GM12801 (cell line): Measurements from ENCODE around the gene DUS2.
"Not testable (repeated sequence)": the region's sequence is repeated elsewhere in the genome, so short reads cannot be mapped to it uniquely, and the experiment has no call there.

Experiments
- TF ChIP-seq, protein P1 (sequence below): IDR thresholded peaks from one replicate; pipeline ENCODE4 v1.5.1; 2011; ENCODE audit warnings: control low read depth; ENCODE audit not compliant: insufficient read length; ENCODE audit errors: extremely low read depth

The DUS2 gene

DNA sequence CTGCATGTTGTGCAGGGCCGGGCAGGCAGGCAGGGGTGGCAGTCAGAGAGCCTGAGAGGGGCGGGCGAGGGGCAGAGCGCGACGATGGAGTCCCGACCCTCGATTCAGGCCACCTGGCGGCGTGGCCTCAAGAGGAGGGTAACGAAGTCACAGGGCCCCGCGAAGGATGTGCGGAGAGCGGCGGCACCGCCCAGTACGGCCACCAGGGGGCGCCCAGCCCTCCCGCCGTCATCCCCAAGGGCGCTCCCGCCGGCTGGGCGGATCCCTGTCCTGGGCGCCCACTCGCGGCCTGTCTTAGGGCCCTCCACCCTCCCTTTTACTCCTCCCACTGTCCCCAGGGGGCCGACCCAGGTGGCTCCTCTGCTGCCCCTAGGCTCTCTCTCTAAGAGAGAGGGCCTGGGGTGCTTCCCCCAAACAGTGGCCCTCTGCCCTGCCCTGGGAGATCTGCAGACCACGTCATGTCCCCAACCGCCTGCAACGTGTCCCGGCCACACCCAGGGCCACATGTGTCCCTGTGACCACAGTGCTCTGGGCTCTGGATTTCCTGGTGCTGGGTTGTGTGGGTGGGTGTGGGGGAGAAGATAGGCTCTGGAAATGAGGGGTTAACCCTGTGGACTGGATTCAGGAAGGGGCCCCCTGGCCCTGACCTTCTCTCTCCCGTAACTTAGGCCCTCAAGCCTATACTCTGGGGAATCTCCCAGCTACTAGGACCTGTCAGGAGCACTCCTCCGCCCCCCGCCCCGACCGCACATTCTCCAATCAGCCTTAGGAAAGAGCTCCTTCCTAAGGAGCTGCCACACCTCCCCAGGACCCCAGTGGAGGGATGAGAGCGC is 29.7 kb upstream of the DUS2 start:
- TF ChIP-seq, protein P1, sequence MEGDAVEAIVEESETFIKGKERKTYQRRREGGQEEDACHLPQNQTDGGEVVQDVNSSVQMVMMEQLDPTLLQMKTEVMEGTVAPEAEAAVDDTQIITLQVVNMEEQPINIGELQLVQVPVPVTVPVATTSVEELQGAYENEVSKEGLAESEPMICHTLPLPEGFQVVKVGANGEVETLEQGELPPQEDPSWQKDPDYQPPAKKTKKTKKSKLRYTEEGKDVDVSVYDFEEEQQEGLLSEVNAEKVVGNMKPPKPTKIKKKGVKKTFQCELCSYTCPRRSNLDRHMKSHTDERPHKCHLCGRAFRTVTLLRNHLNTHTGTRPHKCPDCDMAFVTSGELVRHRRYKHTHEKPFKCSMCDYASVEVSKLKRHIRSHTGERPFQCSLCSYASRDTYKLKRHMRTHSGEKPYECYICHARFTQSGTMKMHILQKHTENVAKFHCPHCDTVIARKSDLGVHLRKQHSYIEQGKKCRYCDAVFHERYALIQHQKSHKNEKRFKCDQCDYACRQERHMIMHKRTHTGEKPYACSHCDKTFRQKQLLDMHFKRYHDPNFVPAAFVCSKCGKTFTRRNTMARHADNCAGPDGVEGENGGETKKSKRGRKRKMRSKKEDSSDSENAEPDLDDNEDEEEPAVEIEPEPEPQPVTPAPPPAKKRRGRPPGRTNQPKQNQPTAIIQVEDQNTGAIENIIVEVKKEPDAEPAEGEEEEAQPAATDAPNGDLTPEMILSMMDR, result no peak

- TF ChIP-seq, protein P1, result no peak
These were observed 27.7 kb upstream of the DUS2 start for GRCh38 chr16:67995423-67995822.

- TF ChIP-seq, protein P1, result no peak
These were observed 26.4 kb upstream of the DUS2 start for GRCh38 chr16:67996666-67997065.

DNA sequence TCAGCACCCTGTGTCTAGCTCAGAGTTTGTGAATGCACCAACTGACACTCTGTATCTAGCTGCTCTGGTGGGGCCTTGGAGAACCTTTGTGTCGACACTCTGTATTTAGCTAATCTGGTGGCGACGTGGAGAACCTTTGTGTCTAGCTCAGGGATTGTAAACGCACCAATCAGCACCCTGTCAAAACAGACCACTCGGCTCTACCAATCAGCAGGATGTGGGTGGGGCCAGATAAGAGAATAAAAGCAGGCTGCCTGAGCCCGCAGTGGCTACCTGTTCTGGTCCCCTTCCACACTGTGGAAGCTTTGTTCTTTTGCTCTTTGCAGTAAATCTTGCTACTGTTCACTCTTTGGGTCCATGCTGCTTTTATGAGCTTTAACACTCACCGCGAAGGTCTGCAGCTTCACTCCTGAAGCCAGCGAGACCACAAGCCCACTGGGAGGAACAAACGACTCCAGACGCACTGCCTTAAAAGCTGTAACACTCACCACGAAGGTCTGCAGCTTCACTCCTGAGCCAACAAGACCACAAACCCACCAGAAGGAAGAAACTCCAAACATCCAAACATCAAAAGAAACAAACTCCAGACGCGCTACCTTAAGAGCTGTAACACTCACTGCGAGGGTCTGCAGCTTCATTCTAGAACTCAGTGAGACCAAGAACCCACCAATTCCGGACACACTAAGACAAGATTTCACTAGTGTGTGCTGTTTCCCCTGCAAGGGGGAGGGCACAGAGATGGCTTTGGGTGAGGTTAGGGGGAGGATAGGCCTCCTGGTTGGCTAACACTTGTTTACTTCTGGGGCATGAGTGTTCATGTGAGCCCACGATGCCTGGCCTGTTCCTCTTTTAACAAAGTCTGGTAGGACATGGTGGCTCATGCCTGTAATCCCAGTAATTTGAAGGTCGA is 24.1 kb upstream of the DUS2 start, which contains the start of gene DPEP2:
TSS of gene DPEP2 (minus strand) at position 706 of the 910 bp plus-strand sequence. CDS start 6,272 bp downstream, outside the sequence.
- TF ChIP-seq, protein P1, result not testable (repeated sequence)

- TF ChIP-seq, protein P1, result no peak
These were observed 23.1 kb upstream of the DUS2 start for GRCh38 chr16:67999985-68000384.

DNA sequence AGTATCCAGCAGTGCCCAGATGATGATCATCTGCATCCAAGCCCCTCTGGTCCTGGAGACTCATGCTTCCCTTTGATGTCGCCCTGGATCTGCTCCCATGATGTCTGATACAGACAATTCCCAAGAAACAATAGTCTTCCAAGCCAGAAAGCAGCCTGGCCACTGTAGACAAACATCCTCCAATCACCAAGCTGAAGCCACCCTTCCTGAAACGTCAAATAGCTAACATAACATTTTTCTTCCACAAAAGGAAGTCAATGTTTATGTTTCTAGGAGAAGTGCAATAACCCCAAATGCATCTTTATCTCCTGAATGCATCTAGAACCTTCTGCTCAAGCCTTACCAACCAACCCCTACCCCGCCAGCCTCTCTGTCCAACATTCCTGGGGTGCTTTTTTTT is 22.6 kb upstream of the DUS2 start:
- TF ChIP-seq, protein P1, result no peak

DNA sequence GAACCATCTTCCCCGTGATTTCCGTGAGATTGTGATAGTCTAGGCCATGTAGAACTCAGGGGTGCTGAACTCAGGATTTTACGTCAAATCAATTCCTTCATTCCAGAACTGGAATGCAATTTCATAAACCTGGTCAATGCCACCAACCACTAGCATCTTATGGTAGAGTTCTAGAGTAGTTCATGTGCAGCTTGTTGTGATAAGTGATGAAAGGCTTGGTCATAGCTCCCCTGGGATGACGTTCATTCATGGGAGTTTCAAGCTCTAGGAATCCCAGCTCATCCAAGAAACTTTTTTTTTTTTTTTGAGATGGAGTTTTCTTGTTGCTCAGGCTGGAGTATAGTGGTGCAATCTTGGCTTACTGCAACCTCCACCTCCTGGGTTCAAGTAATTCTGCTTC is 20.1 kb upstream of the DUS2 start:
- TF ChIP-seq, protein P1, result no peak
